ENCODE results near the gene ATP2C1.

- TF ChIP-seq CTCF (IDR thresholded peaks at IDR 0.05): no peak
- TF ChIP-seq POLR2A (IDR thresholded peaks at IDR 0.05): no peak
Measured at GRCh38 chr3:130934442-130935089, 40.7 kb downstream of the ATP2C1 start.

All from lower leg skin (tissue), 3 donors.